CD14-positive monocyte (primary cell): Measurements from ENCODE around the gene KIF4A. TPM values are rescaled to one million over a fixed set of nuclear protein-coding genes. Genes with fewer than 3 reads are reported as not detected.

Experiments used
- DNase-seq, 3 donors: peaks; one replicate each; pipeline ENCODE4 v3.0.0-alpha.2; 2011 to 2022
- H2AFZ ChIP-seq: 2 replicates; pipeline ENCODE4 v1.6.0; 2012; ENCODE audit warnings: mild to moderate bottlenecking, low read depth, low read length, inconsistent platforms; ENCODE audit not compliant: insufficient read depth, poor library complexity, severe bottlenecking
- H3K27ac ChIP-seq, 2 donors: 1 replicate in 1 of 2; 2 replicates in 1 of 2; pipeline ENCODE4 v1.5.1; 2012 to 2013; ENCODE audit warnings: low read length in 2 of 2, control low read depth in 1 of 2, inconsistent platforms in 1 of 2, low read depth in 1 of 2, mild to moderate bottlenecking in 1 of 2
- H3K27me3 ChIP-seq, 2 donors: one replicate each; pipeline versions ENCODE4 v1.6.0 to v1.6.1; 2011 to 2013; ENCODE audit warnings: low read length in 2 of 2; ENCODE audit not compliant: control insufficient read depth in 2 of 2, insufficient read depth in 2 of 2
- H3K36me3 ChIP-seq, 2 donors: replicated peaks in 1 of 2; 1 replicate in 1 of 2; 2 replicates in 1 of 2; pipeline versions ENCODE4 v1.5.1 to v1.6.1; 2012 to 2013; ENCODE audit warnings: low read length in 2 of 2, control low read depth in 1 of 2, inconsistent platforms in 1 of 2, mild to moderate bottlenecking in 1 of 2; ENCODE audit not compliant: insufficient read depth in 2 of 2, control insufficient read depth in 1 of 2
- H3K4me1 ChIP-seq, 2 donors: 1 replicate in 1 of 2; 2 replicates in 1 of 2; pipeline versions ENCODE4 v1.5.1 to v1.6.1; 2012 to 2013; ENCODE audit warnings: low read length in 2 of 2, control low read depth in 1 of 2, inconsistent platforms in 1 of 2, mild to moderate bottlenecking in 1 of 2, moderate library complexity in 1 of 2; ENCODE audit not compliant: insufficient read depth in 2 of 2, control insufficient read depth in 1 of 2
- H3K4me2 ChIP-seq: replicated peaks from 2 replicates; pipeline ENCODE3; 2012; ENCODE audit warnings: low read length, moderate library complexity, mild to moderate bottlenecking; ENCODE audit not compliant: poor library complexity, severe bottlenecking; ENCODE audit errors: extremely low read depth
- H3K4me3 ChIP-seq, 3 experiments: fragments of 200-600 bp in 1 of 3; sonication (generic) in 1 of 3; replicated peaks in 1 of 3; 1 replicate in 2 of 3; 2 replicates in 1 of 3; pipeline ENCODE4 v1.5.1; 2011 to 2013; ENCODE audit warnings: low read length in 3 of 3, mild to moderate bottlenecking in 3 of 3, control low read depth in 2 of 3, low read depth in 2 of 3, inconsistent platforms in 1 of 3, moderate library complexity in 1 of 3
- H3K79me2 ChIP-seq: 2 replicates; pipeline ENCODE4 v1.6.0; 2012; ENCODE audit warnings: mild to moderate bottlenecking, control low read depth, inconsistent platforms, low read length, moderate library complexity; ENCODE audit not compliant: insufficient read depth
- H3K9ac ChIP-seq: 2 replicates; pipeline ENCODE4 v1.6.0; 2017; ENCODE audit warnings: low read length, mild to moderate bottlenecking; ENCODE audit not compliant: insufficient read depth, poor library complexity, severe bottlenecking
- H3K9me3 ChIP-seq, 2 donors: replicated peaks in 1 of 2; 1 replicate in 1 of 2; 2 replicates in 1 of 2; pipeline versions ENCODE4 v1.5.1 to v1.6.1; 2012 to 2013; ENCODE audit warnings: low read length in 2 of 2, control low read depth in 1 of 2; ENCODE audit not compliant: control insufficient read depth in 1 of 2, insufficient read depth in 1 of 2
- H4K20me1 ChIP-seq: 2 replicates; pipeline ENCODE4 v1.6.0; 2012; ENCODE audit warnings: mild to moderate bottlenecking, low read length, control low read depth, moderate library complexity; ENCODE audit not compliant: insufficient read depth
- H3K27ac Mint-ChIP-seq, 7 donors: one replicate each; pipeline ENCODE4 v1.8.0; 2020; ENCODE audit warnings: mild to moderate bottlenecking in 7 of 7, mixed read lengths in 7 of 7, moderate library complexity in 6 of 7, inconsistent platforms in 2 of 7
- H3K27me3 Mint-ChIP-seq, 3 donors: one replicate each; pipeline ENCODE4 v1.8.0; 2021 to 2022; ENCODE audit warnings: low read depth in 3 of 3, mild to moderate bottlenecking in 3 of 3, mixed read lengths in 3 of 3, moderate library complexity in 3 of 3, inconsistent platforms in 1 of 3
- H3K36me3 Mint-ChIP-seq, 2 donors: one replicate each; pipeline ENCODE4 v1.8.0; 2020; ENCODE audit warnings: mixed read lengths in 2 of 2, inconsistent platforms in 1 of 2, mild to moderate bottlenecking in 1 of 2
- H3K4me1 Mint-ChIP-seq: one replicate; pipeline ENCODE4 v1.8.0; 2020; ENCODE audit warnings: mild to moderate bottlenecking, mixed read lengths
- H3K4me3 Mint-ChIP-seq, 2 donors: one replicate each; pipeline ENCODE4 v1.8.0; 2020; ENCODE audit warnings: mild to moderate bottlenecking in 2 of 2, mixed read lengths in 2 of 2, moderate library complexity in 1 of 2
- H3K9me3 Mint-ChIP-seq, 7 donors: one replicate each; pipeline ENCODE4 v1.8.0; 2020 to 2022; ENCODE audit warnings: mixed read lengths in 7 of 7, mild to moderate bottlenecking in 6 of 7, moderate library complexity in 6 of 7, inconsistent platforms in 2 of 7
- CTCF ChIP-seq: fragments of 200-600 bp; IDR thresholded peaks from one replicate; pipeline ENCODE4 v1.8.0; 2022; ENCODE audit warnings: antibody characterized with exemption, mild to moderate bottlenecking
- WGBS: methylation state at CpG from one replicate; pipeline ENCODE4 v1.1.5; 2013; ENCODE audit warnings: missing lambda C conversion rate; ENCODE audit not compliant: insufficient coverage; 5-methylcytosine and 5-hydroxymethylcytosine counted together
- intact Hi-C, 2 donors: fragments of 100-400 bp; cut with micrococcal nuclease; formaldehyde crosslinking; loops; one replicate each; pipeline versions ENCODE4 v1.15.0 to v1.15.1; 2023
- polyA plus RNA-seq, 3 donors: library from polyadenylated mRNA; depleted of rRNA in 1 of 3; unstranded in 2 of 3; stranded (reverse) in 1 of 3; fragments of 300-500 nt in 2 of 3; fragments of >200 nt in 1 of 3; fragmentation: Illumina TruSeq in 2 of 3; gene quantifications; 1 replicate in 2 of 3; 2 replicates in 1 of 3; pipeline ENCODE4 v1.2.3, GENCODE V29; 2012 to 2021

The KIF4A gene
- polyA plus RNA-seq, 3 donors: 0.03 TPM; not detected in 2

GRCh38 chrX:70434914-70435586 lies 145.1 kb downstream of the KIF4A start:
- 18% methylated on average over 7 of the region's 17 CpGs for WGBS
- Histone ChIP-seq H3K4me3 (peak overlapping the region; percentile 59 to 81 (median 78)), H4K20me1 (no peaks in the 10 kb centered on the region), H3K27ac (no peak overlapping the region), H2AFZ (peak overlapping the region; percentile 90), H3K9me3 (no peaks in the 10 kb centered on the region), H3K9ac (no peak overlapping the region), H3K27me3 (peaks cover 0 to 5% of the 10 kb centered on the region in 2 donors), H3K4me2 (peak overlapping the region; percentile 79), H3K4me1 (peaks cover 21 to 38% of the 10 kb centered on the region in 2 donors), H3K79me2 (no peaks in the 10 kb centered on the region), H3K36me3 (no peaks in the 10 kb centered on the region)
- no peak for TF ChIP-seq CTCF
- Mint-ChIP-seq H3K4me3 (peak overlapping the region; percentile 91 to 92), H3K27me3 (peaks cover 7 to 27% (median 17%) of the 10 kb centered on the region in 3 donors), H3K36me3 (no peaks in the 10 kb centered on the region), H3K27ac (peak overlapping the region in 1 of 7 donors; percentile 52), H3K4me1 (peaks cover 30% of the 10 kb centered on the region), H3K9me3 (peaks cover 0 to 4% (median 0%) of the 10 kb centered on the region in 7 donors)
- intact Hi-C loops: loop anchor here in 1 of 2 donors (10.0 kb wide), 1 partner anchor 280 kb away; no protein-coding TSS in a partner anchor
- DNase-seq: peak in 1 of 3 donors; percentile 2

- DNase-seq: no peak
- Mint-ChIP-seq H3K9me3 (peaks cover 0 to 6% (median 0%) of the 10 kb centered on the region in 7 donors), H3K4me3 (no peak overlapping the region), H3K27me3 (peaks cover 15 to 37% (median 25%) of the 10 kb centered on the region in 3 donors), H3K27ac (no peak overlapping the region), H3K4me1 (peaks cover 30% of the 10 kb centered on the region), H3K36me3 (no peaks in the 10 kb centered on the region)
- Histone ChIP-seq H3K9ac (no peak overlapping the region), H3K36me3 (no peaks in the 10 kb centered on the region), H3K27me3 (peaks cover 0 to 10% of the 10 kb centered on the region in 2 donors), H3K9me3 (no peaks in the 10 kb centered on the region), H3K27ac (no peak overlapping the region), H3K4me3 (no peak overlapping the region), H2AFZ (no peak overlapping the region), H3K79me2 (no peaks in the 10 kb centered on the region), H3K4me2 (no peak overlapping the region), H3K4me1 (peaks cover 21 to 38% of the 10 kb centered on the region in 2 donors), H4K20me1 (no peaks in the 10 kb centered on the region)
- intact Hi-C loops: loop anchor here in 1 of 2 donors (10.0 kb wide), 1 partner anchor 282 kb away; no protein-coding TSS in a partner anchor
- WGBS: 27% methylated on average over 3 of the region's 16 CpGs
- TF ChIP-seq CTCF: no peak
Measured at GRCh38 chrX:70436343-70436742, 146.4 kb downstream of the KIF4A start.
